Stomach (tissue), 4 donors: ENCODE results near the gene TMCC2.

ENCODE experiments used
- POLR2A ChIP-seq, 4 donors: fragments of 450-650 bp; IDR thresholded peaks; one replicate each; pipeline ENCODE4 v1.6.1; 2016; ENCODE audit warnings: antibody characterized with exemption in 4 of 4, control low read depth in 2 of 4, mild to moderate bottlenecking in 1 of 4, moderate library complexity in 1 of 4
- TF ChIP-seq, protein P1 (sequence below), 7 experiments: fragments of 450-650 bp in 4 of 7; fragments of 200-600 bp in 3 of 7; sonication (generic) in 3 of 7; IDR thresholded peaks; one replicate each; pipeline ENCODE4 v1.5.1; 2016 to 2019; ENCODE audit warnings: antibody characterized with exemption in 7 of 7, control low read depth in 2 of 7, mild to moderate bottlenecking in 1 of 7

DNA sequence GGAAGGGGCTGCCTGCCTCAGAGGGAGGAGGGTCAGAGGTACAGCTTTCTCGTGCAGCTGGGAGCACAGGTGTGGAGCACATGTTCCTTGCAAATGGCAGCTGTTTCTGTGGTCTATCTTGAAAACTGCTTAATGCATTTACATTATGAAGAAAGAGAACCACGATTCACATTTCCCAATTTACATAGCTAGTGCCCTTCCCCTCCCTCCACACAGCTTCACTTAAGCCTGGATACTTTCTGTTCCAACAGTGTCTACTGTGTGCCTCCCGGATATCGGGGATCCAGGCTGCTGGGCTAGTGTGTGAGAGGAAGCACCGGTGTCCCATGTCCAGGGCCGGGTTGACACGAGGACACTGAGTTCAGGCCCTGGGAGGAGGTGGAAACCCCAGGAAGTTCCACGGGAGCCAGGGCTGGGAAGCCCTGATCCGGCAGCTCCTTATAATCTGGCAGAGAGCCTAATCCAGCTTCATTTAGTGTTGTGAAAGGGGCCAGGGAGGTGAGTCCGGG lies 31.6 kb downstream of the TMCC2 start:
- TF ChIP-seq, protein P1, sequence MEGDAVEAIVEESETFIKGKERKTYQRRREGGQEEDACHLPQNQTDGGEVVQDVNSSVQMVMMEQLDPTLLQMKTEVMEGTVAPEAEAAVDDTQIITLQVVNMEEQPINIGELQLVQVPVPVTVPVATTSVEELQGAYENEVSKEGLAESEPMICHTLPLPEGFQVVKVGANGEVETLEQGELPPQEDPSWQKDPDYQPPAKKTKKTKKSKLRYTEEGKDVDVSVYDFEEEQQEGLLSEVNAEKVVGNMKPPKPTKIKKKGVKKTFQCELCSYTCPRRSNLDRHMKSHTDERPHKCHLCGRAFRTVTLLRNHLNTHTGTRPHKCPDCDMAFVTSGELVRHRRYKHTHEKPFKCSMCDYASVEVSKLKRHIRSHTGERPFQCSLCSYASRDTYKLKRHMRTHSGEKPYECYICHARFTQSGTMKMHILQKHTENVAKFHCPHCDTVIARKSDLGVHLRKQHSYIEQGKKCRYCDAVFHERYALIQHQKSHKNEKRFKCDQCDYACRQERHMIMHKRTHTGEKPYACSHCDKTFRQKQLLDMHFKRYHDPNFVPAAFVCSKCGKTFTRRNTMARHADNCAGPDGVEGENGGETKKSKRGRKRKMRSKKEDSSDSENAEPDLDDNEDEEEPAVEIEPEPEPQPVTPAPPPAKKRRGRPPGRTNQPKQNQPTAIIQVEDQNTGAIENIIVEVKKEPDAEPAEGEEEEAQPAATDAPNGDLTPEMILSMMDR (IDR thresholded peaks at IDR 0.05): no peak
- no peak for TF ChIP-seq POLR2A (IDR thresholded peaks at IDR 0.05)
